KBM-7 (cell line): ENCODE data around the gene CLEC4E.
"Not testable (repeated sequence)": the region's sequence is repeated elsewhere in the genome, so short reads cannot be mapped to it uniquely, and the experiment has no call there.

ENCODE experiments used
- DNase-seq: peaks from one replicate; pipeline ENCODE4 v3.0.0-alpha.2; 2015
- in situ Hi-C: fragments of 300-500 bp; cut with MboI; formaldehyde crosslinking; loops from 2 replicates; pipeline ENCODE4 v1.14.3; 2020; ENCODE audit warnings: low sequenced_read_pairs, low pct_unique_long_range_greater_than_20kb, mixed read lengths

CLEC4E gene, protein sequence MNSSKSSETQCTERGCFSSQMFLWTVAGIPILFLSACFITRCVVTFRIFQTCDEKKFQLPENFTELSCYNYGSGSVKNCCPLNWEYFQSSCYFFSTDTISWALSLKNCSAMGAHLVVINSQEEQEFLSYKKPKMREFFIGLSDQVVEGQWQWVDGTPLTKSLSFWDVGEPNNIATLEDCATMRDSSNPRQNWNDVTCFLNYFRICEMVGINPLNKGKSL

DNA sequence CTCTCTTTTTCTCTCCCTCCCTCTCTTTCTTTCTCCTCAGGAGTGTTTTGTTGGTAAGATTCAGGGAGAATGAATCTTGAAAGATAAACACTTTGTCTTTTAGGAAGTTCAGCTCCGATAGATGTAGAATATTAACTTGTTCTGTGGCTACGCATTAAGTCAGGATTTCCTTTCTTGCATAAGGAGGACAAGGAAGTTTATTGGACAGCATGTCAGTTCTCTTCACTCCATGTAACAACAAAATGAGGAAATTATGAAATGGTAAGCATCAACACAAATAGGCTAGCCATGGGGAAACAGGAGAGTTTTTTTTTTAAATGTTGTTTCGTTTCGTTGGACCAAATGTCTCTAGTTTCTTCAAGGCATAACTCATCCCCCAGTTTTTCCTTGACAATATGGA, at the start of gene CLEC4E:
Gene CLEC4E, minus strand, starts transcription at position 75 of the 400 bp plus-strand sequence. CDS start 108 bp downstream, outside the sequence.
- DNase-seq, in situ Hi-C loops: not testable (repeated sequence)

GRCh38 chr12:8589679-8590078, 49.0 kb upstream of the CLEC4E start:
- in situ Hi-C loops, result no loop called here
- no peak for DNase-seq

- DNase-seq, in situ Hi-C loops: not testable (repeated sequence)
Measured at GRCh38 chr12:8584478-8584877, 43.8 kb upstream of the CLEC4E start.

DNA sequence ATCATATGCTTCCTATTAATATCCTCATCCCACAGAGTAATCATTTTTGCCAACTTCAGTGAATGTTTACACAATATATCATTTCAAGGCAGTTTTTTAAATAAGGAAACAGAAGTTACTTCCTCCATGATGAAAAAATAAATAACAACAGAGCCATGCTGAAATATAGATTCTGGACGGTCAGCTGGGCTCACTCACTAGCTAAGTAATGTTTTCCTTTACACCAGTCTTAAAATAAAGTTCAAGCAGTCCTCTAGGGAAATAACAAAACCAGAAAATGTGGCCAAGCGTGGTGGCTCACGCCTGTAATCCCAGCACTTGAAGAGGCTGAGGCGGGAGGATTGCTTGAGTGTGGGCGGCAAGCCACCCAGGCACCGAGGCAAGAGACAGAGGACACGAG, 43.3 kb upstream of the CLEC4E start:
- DNase-seq, result no peak
- in situ Hi-C loops, result no loop called here

DNA sequence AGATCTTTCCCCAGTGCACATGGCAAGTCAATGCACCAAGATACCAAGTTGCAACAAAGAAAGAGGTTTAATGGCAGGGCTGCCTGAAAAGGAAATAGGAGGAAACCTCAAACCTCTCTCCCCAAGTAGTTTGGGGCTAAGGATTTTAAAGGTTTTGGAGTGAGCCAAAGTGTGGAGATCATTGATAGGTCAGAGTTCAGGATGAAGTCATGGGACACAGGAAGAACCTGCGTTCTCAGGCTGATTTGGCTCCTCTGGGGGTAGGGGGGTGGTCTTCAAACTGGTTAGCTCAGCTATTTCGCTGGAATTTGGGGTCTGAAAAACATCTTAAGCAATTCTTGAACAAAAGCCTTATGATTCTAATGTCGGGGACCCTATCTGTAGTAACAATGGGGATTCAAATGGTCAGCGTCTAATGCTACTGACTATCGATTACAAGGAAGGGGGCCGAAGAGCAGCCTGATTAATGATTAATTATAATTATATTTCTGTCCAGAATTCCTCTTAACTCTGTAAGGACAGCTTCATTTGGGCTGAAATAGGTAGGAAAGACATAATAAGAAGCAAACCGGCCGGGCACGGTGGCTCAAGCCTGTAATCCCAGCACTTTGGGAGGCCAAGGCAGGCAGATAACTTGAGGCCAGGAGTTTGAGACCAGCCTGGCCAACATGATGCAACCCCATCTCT, 40.5 kb upstream of the CLEC4E start:
- in situ Hi-C loops, result no loop called here
- no peak for DNase-seq

DNA sequence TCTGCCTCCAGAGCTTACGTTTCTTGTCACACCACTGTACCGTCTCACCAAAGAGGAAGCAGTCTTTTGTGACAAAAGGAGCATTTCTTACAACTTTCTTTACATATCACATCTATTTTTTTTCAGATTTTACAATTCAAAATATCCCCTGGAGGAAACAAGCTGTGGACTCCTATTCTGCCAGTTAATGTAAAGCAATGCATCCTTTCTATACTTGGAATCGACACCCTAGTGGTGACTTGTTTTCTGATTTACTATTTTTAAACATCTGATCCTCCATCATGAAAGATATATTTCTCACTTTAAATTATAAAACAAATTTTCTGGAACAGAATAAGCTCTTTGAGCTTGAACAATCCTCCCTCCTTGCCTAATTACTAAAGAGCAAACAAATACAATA, 37.2 kb upstream of the CLEC4E start:
- DNase-seq, result no peak
- in situ Hi-C loops, result no loop called here

GRCh38 chr12:8572507-8572906, 31.8 kb upstream of the CLEC4E start:
- peak; percentile 18 for DNase-seq
- in situ Hi-C loops, result no loop called here

- in situ Hi-C loops, result no loop called here
- DNase-seq, result no peak
Measured at GRCh38 chr12:8566525-8566924, 25.8 kb upstream of the CLEC4E start.

DNA sequence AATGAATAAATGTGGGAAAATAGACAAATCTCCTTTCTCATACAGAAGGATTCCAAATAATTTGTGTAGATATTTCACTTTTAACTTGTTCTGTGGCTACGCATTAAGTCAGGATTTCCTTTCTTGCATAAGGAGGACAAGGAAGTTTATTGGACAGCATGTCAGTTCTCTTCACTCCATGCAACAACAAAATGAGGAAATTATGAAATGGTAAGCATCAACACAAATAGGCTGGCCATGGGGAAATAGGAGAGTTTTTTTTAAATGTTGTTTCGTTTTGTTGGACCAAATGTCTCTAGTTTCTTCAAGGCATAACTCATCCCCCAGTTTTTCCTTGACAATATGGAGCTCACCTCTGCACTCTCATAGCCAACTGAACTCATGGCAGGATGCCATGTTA, 25.3 kb upstream of the CLEC4E start:
- DNase-seq, in situ Hi-C loops: not testable (repeated sequence)

- no peak for DNase-seq
- in situ Hi-C loops, result no loop called here
Measured at GRCh38 chr12:8564656-8565055, 24.0 kb upstream of the CLEC4E start.

- DNase-seq, result no peak
- in situ Hi-C loops, result no loop called here
Measured at GRCh38 chr12:8563356-8563755, 22.7 kb upstream of the CLEC4E start.

DNA sequence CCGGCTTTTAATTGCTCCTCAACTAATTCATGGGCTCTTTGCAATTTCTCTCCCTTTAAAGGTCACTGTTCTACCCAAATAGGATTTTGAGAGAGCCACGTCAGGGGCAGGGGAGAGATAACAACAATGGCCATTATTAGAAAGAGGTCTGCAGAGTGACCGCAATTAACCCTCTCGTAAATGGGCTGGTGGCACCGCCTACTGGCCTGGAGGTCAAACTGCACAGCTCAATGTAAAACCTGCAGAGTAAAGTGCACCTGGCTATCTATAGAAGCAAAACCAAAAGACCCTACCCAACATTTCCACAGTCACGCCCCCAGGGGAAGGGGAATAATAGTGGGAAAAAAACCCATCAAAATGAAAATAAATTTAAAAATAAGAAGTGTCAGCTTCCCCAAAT, 21.6 kb upstream of the CLEC4E start:
- no peak for DNase-seq
- in situ Hi-C loops, result no loop called here

DNA sequence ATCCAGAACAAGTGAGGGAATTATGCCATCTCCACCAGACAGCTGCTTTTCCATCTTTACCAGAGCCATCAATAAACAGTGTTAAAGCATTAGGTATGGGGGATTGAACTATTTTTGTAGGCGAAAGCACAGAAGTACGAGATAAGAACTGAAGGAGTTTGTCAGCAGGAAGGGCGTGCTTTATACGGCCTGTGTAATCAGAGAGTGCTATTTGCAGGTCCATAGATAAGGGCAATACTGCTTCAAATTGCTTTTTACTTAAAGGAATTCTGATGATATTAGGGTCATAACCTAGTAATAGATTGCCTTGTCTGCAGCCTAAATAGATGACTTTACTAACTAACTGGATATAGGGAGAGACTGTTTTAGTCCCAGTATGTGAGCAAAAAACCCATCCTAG, 20.3 kb upstream of the CLEC4E start:
- no peak for DNase-seq

GRCh38 chr12:8559676-8560075, 19.0 kb upstream of the CLEC4E start:
- in situ Hi-C loops, result no loop called here
- DNase-seq, result no peak

More for the DNA sequence above, 20.3 kb upstream of the CLEC4E start:
- in situ Hi-C loops, result no loop called here

GRCh38 chr12:8556531-8557097, 15.9 kb upstream of the CLEC4E start:
- no peak for DNase-seq
- in situ Hi-C loops, result no loop called here

GRCh38 chr12:8554451-8555195, 13.9 kb upstream of the CLEC4E start:
- in situ Hi-C loops, result no loop called here

DNA sequence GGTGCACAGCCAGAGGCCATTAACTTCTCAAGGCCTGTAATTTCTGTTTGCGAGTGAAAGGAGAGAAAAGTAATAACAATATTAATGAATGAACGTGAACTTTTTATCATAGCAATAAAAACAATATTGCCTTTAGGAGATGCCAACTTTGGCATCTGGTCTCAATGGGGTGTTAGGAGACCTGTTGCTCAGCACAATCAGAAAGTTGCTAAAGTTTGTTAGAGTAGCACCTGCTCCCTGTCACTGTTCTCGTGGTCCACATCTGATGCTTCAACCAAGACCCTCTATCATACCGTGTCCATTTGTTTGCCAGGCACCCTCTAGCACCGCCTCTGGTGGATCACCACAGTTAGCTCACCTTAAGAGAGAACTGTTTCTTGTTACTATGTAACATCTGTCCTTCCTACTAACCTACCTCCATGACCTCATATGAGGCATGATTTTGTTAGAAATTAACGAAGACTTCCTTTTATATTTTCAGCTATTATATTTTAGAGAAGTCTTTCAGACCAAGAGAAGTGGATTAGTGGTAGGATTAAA, 12.5 kb upstream of the CLEC4E start:
- in situ Hi-C loops, result no loop called here
- DNase-seq, result no peak

More at GRCh38 chr12:8554451-8555195, 13.9 kb upstream of the CLEC4E start:
- DNase-seq, result no peak

GRCh38 chr12:8549381-8549780, 8.7 kb upstream of the CLEC4E start:
- no peak for DNase-seq
- in situ Hi-C loops, result no loop called here

- DNase-seq, result no peak
- in situ Hi-C loops, result no loop called here
Measured at GRCh38 chr12:8548192-8548591, 7.5 kb upstream of the CLEC4E start.

GRCh38 chr12:8547645-8548044, 6.9 kb upstream of the CLEC4E start:
- in situ Hi-C loops, result no loop called here
- DNase-seq, result no peak
